22Rv1 (cell line): ENCODE data around the gene MRPL45.

ENCODE experiments used
- ZFX ChIP-seq: fragments of 450-650 bp; IDR thresholded peaks from 2 replicates; pipeline ENCODE4 v1.6.1; 2017; ENCODE audit warnings: antibody characterized with exemption, borderline replicate concordance
- TF ChIP-seq, protein P1 (sequence below): fragments of 450-650 bp; IDR thresholded peaks from 2 replicates; pipeline ENCODE4 v1.5.1; 2017; ENCODE audit warnings: mild to moderate bottlenecking

DNA sequence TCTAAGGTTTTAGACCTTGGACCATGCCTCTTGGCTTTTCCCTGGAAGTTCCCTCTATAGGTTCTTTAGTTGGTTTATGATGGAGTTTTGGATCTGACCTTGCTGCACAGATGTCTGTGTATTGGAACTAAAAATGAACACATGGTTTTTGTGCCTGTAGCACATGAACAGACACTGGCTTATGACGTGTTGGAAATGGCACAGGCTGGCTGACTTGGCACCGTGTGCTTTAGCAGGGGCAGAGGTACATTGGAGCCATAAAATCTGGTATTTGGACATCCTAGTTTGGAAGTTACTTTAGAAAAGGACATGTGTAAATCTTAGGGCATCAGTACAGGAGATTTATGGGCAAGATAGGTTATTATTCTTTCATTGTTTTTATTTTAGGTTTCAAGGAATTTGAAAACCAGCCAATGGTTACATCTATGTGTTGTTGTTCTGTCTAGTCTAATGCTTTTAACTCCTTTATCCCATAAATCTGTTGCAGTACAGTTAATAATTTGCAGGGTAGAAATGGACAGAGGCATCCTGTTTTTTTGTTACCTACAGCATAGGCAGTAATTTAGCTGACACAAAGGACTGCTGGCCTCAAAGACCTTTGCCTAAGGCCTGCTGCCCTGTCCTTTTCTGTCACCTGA is 60.6 kb downstream of the MRPL45 start:
- TF ChIP-seq, protein P1, sequence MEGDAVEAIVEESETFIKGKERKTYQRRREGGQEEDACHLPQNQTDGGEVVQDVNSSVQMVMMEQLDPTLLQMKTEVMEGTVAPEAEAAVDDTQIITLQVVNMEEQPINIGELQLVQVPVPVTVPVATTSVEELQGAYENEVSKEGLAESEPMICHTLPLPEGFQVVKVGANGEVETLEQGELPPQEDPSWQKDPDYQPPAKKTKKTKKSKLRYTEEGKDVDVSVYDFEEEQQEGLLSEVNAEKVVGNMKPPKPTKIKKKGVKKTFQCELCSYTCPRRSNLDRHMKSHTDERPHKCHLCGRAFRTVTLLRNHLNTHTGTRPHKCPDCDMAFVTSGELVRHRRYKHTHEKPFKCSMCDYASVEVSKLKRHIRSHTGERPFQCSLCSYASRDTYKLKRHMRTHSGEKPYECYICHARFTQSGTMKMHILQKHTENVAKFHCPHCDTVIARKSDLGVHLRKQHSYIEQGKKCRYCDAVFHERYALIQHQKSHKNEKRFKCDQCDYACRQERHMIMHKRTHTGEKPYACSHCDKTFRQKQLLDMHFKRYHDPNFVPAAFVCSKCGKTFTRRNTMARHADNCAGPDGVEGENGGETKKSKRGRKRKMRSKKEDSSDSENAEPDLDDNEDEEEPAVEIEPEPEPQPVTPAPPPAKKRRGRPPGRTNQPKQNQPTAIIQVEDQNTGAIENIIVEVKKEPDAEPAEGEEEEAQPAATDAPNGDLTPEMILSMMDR: no peak
- no peak for TF ChIP-seq ZFX
